Activated naive CD8-positive, alpha-beta T cell (primary cell): ENCODE data around the gene AKT2.

Source experiments
- H3K27ac Mint-ChIP-seq: one replicate; pipeline ENCODE4 v1.8.0; 2021; ENCODE audit warnings: mixed read lengths
- H3K27me3 Mint-ChIP-seq: one replicate; pipeline ENCODE4 v1.8.0; 2021; ENCODE audit warnings: mixed read lengths
- H3K36me3 Mint-ChIP-seq: one replicate; pipeline ENCODE4 v1.8.0; 2021; ENCODE audit warnings: mixed read lengths
- H3K4me1 Mint-ChIP-seq: one replicate; pipeline ENCODE4 v1.8.0; 2021; ENCODE audit warnings: low read depth, mixed read lengths
- H3K4me3 Mint-ChIP-seq: one replicate; pipeline ENCODE4 v1.8.0; 2021; ENCODE audit warnings: mild to moderate bottlenecking, mixed read lengths
- H3K9me3 Mint-ChIP-seq: one replicate; pipeline ENCODE4 v1.8.0; 2021; ENCODE audit warnings: low read depth, mixed read lengths

AKT2 gene

DNA sequence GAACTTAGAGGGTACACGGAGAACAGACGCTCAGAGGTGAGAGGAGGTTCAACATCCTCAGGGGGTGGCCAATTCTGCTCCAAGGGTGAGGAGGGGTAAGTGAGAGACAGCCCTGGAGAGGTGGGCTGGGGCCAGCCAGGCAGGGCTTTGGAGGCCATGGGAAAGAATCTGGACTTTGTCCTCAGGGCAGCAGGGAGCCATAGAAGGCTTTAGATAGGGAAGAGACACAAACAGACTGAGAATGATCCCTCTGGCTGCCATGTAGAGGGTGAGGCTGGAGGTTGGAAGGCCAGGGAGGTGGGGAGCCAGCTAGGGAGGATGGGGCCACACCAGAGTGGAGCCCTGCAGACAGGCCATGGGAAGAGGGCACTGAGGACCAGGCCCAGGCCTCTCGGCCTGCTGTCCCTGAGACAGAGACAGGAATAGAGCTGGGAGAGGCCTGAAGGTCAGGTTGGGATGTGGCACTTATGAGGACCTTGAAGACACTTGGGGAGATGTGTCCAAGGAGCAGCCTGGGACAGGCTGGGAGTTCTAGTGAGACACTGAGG is 29.5 kb downstream of the AKT2 start:
- peaks cover 31% of the 10 kb centered on the region for H3K4me1 Mint-ChIP-seq
- no peak overlapping the region for H3K27ac Mint-ChIP-seq
- H3K27me3 Mint-ChIP-seq, result no peaks in the 10 kb centered on the region
- H3K9me3 Mint-ChIP-seq, result no peaks in the 10 kb centered on the region
- H3K36me3 Mint-ChIP-seq, result peaks cover 11% of the 10 kb centered on the region
- no peak overlapping the region for H3K4me3 Mint-ChIP-seq

- Mint-ChIP-seq H3K36me3 (peaks cover 11% of the 10 kb centered on the region), H3K9me3 (no peaks in the 10 kb centered on the region), H3K4me1 (peaks cover 29% of the 10 kb centered on the region), H3K4me3 (no peak overlapping the region), H3K27ac (no peak overlapping the region), H3K27me3 (no peaks in the 10 kb centered on the region)
Observed at GRCh38 chr19:40254714-40255418, 30.3 kb downstream of the AKT2 start.

GRCh38 chr19:40253611-40254092 is 31.5 kb downstream of the AKT2 start:
- Mint-ChIP-seq H3K27ac (no peak overlapping the region), H3K27me3 (no peaks in the 10 kb centered on the region), H3K9me3 (no peaks in the 10 kb centered on the region), H3K36me3 (peaks cover 11% of the 10 kb centered on the region), H3K4me1 (peaks cover 26% of the 10 kb centered on the region), H3K4me3 (no peak overlapping the region)

DNA sequence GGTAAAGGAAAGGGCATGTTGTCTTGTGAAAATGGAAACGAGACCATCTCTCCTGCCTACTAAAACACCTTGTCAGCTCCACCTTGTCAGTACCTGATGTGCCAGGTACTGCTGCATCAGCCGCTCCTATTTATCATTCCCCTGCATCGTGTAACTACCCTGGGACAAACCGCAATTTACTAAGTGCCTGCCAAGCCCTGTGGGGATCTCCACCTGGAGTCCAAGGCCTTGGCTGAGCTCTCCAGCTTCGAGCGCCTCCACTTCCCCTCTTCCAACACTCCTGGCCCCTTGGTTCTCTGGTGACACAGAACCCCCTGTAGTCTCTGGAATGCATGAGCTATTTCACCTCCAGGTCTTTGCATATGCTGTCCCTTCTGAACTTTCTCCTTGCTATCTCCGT is 32.8 kb downstream of the AKT2 start:
- H3K36me3 Mint-ChIP-seq, result peaks cover 11% of the 10 kb centered on the region
- H3K4me3 Mint-ChIP-seq, result no peak overlapping the region
- H3K9me3 Mint-ChIP-seq, result no peaks in the 10 kb centered on the region
- no peaks in the 10 kb centered on the region for H3K27me3 Mint-ChIP-seq
- H3K27ac Mint-ChIP-seq, result no peak overlapping the region
- peaks cover 30% of the 10 kb centered on the region for H3K4me1 Mint-ChIP-seq

- Mint-ChIP-seq H3K27ac (no peak overlapping the region), H3K4me3 (no peak overlapping the region), H3K36me3 (peaks cover 11% of the 10 kb centered on the region), H3K27me3 (no peaks in the 10 kb centered on the region), H3K9me3 (no peaks in the 10 kb centered on the region), H3K4me1 (peaks cover 30% of the 10 kb centered on the region)
Observed at GRCh38 chr19:40251991-40252390, 33.2 kb downstream of the AKT2 start.

GRCh38 chr19:40251244-40251643 is 33.9 kb downstream of the AKT2 start:
- H3K27me3 Mint-ChIP-seq, result no peaks in the 10 kb centered on the region
- peaks cover 32% of the 10 kb centered on the region for H3K4me1 Mint-ChIP-seq
- no peaks in the 10 kb centered on the region for H3K9me3 Mint-ChIP-seq
- no peak overlapping the region for H3K27ac Mint-ChIP-seq
- H3K36me3 Mint-ChIP-seq, result peaks cover 11% of the 10 kb centered on the region
- no peak overlapping the region for H3K4me3 Mint-ChIP-seq

DNA sequence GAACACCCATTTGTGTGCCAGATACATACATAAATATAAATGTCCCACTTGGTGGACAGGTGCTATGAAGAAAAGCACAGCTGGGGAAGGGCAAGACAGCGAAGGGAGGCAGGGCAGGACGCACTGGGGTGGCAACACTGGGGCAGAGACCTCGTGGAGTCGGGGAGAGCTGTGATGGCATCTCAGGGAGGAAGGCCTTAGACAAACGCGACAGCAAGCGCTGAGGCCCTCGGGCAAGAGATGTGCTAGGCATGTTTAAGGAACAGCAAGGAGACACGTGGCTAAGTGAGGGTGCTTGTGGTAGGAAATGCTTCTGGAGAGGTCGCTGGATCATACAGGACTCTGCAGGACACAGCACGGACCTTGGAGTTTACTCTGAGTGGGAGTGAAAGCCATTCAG is 35.4 kb downstream of the AKT2 start:
- no peaks in the 10 kb centered on the region for H3K27me3 Mint-ChIP-seq
- peak overlapping the region; percentile 38 for H3K27ac Mint-ChIP-seq
- H3K9me3 Mint-ChIP-seq, result no peaks in the 10 kb centered on the region
- H3K36me3 Mint-ChIP-seq, result peaks cover 8% of the 10 kb centered on the region
- H3K4me1 Mint-ChIP-seq, result peaks cover 29% of the 10 kb centered on the region
- H3K4me3 Mint-ChIP-seq, result no peak overlapping the region

DNA sequence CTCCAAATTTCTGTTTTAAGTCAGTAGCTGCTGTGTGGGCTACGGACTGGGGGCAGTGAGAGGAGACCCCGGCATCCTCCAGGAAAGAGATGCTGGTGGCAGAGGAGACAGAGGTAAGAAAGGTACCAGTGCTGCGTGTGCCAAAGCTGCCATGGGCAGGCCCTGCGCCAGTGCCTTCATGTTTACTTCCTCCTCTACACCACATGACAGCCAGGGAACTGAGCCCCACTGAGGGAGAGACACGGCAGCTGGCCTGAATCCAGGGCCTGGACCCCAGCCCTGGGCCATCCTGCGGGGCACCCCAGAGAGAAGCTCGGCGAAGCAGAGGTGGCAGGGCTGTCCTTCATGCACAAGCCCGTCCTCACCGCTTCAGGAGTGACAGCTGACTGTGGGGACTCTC is 35.9 kb downstream of the AKT2 start:
- H3K4me1 Mint-ChIP-seq, result peaks cover 29% of the 10 kb centered on the region
- no peaks in the 10 kb centered on the region for H3K27me3 Mint-ChIP-seq
- peaks cover 8% of the 10 kb centered on the region for H3K36me3 Mint-ChIP-seq
- H3K27ac Mint-ChIP-seq, result no peak overlapping the region
- no peaks in the 10 kb centered on the region for H3K9me3 Mint-ChIP-seq
- H3K4me3 Mint-ChIP-seq, result no peak overlapping the region

GRCh38 chr19:40247735-40248262 is 37.3 kb downstream of the AKT2 start:
- Mint-ChIP-seq H3K4me3 (no peak overlapping the region), H3K36me3 (peaks cover 6% of the 10 kb centered on the region), H3K27ac (peak overlapping the region; percentile 16), H3K27me3 (no peaks in the 10 kb centered on the region), H3K4me1 (peaks cover 25% of the 10 kb centered on the region), H3K9me3 (no peaks in the 10 kb centered on the region)

DNA sequence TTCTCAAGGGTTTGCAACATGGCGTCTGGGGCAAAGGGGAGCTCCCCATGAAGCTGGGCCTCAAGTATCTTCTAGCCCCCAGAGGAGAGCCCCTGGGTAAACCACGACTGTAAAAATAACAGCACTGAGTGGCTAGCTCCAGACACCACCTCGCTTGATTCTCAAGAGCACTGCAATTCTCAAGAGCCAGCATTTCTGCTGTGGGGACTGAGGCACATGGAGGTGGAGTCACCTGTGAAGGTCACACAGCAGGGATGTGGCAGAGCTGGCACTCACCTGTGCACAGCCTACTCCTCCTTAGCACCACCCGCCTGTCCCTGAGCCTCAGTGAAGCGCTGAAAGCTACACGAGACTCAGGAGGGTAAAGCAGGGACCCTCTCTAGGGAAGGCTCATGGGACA is 38.0 kb downstream of the AKT2 start:
- no peaks in the 10 kb centered on the region for H3K27me3 Mint-ChIP-seq
- H3K36me3 Mint-ChIP-seq, result peaks cover 3% of the 10 kb centered on the region
- no peaks in the 10 kb centered on the region for H3K9me3 Mint-ChIP-seq
- H3K27ac Mint-ChIP-seq, result no peak overlapping the region
- H3K4me1 Mint-ChIP-seq, result peaks cover 20% of the 10 kb centered on the region
- H3K4me3 Mint-ChIP-seq, result no peak overlapping the region

DNA sequence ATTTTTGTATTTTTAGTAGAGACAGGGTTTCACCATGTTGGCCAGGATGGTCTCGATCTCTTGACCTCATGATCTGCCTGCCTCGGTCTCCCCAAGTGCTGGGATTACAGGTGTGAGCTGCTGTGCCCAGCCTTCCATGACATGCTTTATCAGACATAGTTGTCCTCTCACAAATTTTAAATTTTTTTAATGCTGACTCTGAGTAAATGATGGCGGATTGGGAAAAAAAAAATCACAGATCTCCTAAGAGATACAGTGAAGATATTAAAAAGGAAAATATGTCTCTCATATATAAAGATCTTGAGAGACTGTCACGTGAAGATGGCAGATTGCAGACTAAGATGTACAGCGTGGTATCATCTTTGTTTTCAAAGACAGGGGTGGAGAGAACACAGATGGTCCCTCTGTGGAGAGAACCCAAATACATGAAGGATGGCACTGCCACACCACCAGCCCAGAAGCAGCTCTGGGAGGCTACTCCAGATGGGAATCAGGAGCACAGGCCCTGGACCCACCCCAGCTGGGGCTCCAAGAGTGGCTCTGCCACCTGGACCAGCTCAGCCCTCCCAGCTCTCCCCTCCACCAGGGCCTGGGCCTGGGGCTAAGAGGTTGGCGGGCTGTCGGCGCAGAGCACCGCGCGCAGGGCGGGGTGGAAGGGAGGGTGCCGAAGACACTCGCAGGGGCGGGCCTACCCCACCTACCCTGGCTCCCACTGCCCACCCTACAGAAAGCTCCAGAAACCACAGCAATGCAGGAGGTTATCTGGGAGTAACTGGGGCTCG is 38.7 kb downstream of the AKT2 start:
- no peaks in the 10 kb centered on the region for H3K9me3 Mint-ChIP-seq
- no peak overlapping the region for H3K27ac Mint-ChIP-seq
- H3K27me3 Mint-ChIP-seq, result no peaks in the 10 kb centered on the region
- no peaks in the 10 kb centered on the region for H3K36me3 Mint-ChIP-seq
- H3K4me1 Mint-ChIP-seq, result peaks cover 17% of the 10 kb centered on the region
- no peak overlapping the region for H3K4me3 Mint-ChIP-seq

DNA sequence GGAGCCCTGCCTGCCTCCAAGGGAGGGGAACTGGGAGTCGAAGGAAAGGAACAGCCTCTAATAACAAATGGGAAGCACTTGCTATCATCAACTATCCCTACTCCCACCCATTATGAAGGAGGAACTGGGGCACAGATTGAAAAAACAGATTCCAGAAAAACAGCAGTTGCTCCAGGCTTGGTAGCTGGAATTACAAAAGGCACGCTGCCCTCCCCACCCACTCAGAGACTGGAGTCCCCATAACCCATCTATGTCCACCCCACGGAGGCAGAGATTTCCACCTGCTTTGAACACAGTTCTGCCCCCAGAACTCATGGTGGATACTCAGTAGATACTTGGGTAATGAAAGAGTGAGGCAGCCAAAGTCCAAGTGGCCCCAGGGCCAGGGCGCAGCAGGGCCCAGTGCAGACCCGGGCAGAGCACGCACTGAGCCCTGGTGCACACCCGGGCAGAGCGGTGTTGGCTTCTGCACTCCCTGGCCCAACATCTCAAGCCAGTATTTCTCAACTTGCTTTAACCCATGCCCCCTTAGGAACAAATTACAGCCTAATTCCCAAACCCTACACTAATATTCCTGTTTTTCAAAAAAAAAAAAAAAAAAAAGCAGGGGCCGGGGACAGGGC is 39.5 kb downstream of the AKT2 start:
- Mint-ChIP-seq H3K4me3 (no peak overlapping the region), H3K4me1 (peaks cover 16% of the 10 kb centered on the region), H3K36me3 (no peaks in the 10 kb centered on the region), H3K27me3 (no peaks in the 10 kb centered on the region), H3K27ac (no peak overlapping the region), H3K9me3 (no peaks in the 10 kb centered on the region)

DNA sequence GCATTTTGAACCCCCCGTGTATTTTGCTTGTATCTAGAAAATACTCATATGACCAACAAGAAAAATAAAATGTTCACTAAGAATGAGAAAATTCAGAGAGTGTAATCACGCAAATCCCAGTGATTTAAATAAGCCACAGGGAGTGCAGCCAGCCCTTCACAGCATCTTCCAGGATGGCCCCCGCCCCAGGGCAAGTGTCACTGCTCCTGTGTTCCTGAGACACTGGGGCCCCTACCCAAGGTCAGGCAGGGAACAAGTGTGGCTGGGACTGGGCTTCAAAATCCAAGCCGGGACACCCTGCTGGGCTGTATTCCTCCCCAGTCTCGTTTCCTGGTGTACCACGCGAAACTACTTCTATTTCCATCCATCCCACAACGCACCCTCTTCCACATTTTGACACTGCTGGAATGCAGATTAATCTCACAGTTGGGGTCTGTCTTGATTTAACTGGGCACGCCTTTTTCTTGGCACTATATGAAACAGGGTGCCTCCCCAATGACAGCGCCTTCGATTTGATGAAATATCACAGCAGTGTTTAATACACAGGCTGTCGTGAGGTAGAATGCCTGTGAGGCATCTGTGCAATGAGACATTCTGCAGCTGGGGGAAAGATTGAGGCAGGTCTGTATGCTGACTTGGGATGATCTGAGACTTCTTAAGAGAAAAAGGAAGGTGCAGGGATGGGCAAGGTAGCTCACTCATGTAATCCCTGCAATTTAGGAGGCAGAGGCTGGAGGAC is 40.4 kb downstream of the AKT2 start:
- Mint-ChIP-seq H3K36me3 (no peaks in the 10 kb centered on the region), H3K4me3 (no peak overlapping the region), H3K27ac (no peak overlapping the region)

GRCh38 chr19:40243181-40243580 is 42.0 kb downstream of the AKT2 start:
- Mint-ChIP-seq H3K9me3 (no peaks in the 10 kb centered on the region), H3K27ac (no peak overlapping the region), H3K36me3 (no peaks in the 10 kb centered on the region), H3K4me1 (peaks cover 6% of the 10 kb centered on the region), H3K4me3 (no peak overlapping the region), H3K27me3 (no peaks in the 10 kb centered on the region)

More for the DNA sequence above, 40.4 kb downstream of the AKT2 start:
- H3K27me3 Mint-ChIP-seq, result no peaks in the 10 kb centered on the region
- no peaks in the 10 kb centered on the region for H3K9me3 Mint-ChIP-seq
- H3K4me1 Mint-ChIP-seq, result peaks cover 13% of the 10 kb centered on the region
